CD8-positive, alpha-beta memory T cell (primary cell): ENCODE data around the gene TOM1L2. TPM values are rescaled to one million over a fixed set of nuclear protein-coding genes. Genes with fewer than 3 reads are reported as not detected.
"Not testable (repeated sequence)": the region's sequence is repeated elsewhere in the genome, so short reads cannot be mapped to it uniquely, and the experiment has no call there.

Source experiments
- CTCF ChIA-PET: fragments of 350-600 bp; sonication (Branson Sonifier 250); formaldehyde crosslinking; loops from one replicate; lab custom pipeline; 2021; ENCODE audit warnings: antibody characterized with exemption; lab: Charles Lee
- POLR2A ChIA-PET: fragments of 350-600 bp; sonication (Branson Sonifier 250); formaldehyde crosslinking; loops from one replicate; lab custom pipeline; 2021; ENCODE audit warnings: antibody characterized with exemption; lab: Charles Lee
- DNase-seq, 5 donors: peaks; one replicate each; pipeline versions ENCODE4 v3.0.0 to v3.0.0-alpha.2; 2020 to 2022; ENCODE audit warnings: mixed read lengths in 1 of 5
- H3K27ac ChIP-seq: one replicate; pipeline ENCODE4 v1.7.0; 2013; ENCODE audit warnings: low read depth, mild to moderate bottlenecking, low read length, moderate library complexity
- H3K27me3 ChIP-seq: 2 replicates; pipeline ENCODE4 v1.7.0; 2013; ENCODE audit warnings: low read length, mild to moderate bottlenecking; ENCODE audit not compliant: insufficient read depth, poor library complexity, severe bottlenecking
- H3K36me3 ChIP-seq: 2 replicates; pipeline ENCODE4 v1.7.0; 2013; ENCODE audit warnings: mild to moderate bottlenecking, low read length, moderate library complexity; ENCODE audit not compliant: insufficient read depth
- H3K4me1 ChIP-seq: 2 replicates; pipeline ENCODE4 v1.7.0; 2013; ENCODE audit warnings: mild to moderate bottlenecking, low read length, moderate library complexity; ENCODE audit not compliant: insufficient read depth
- H3K4me3 ChIP-seq: 2 replicates; pipeline ENCODE4 v1.7.0; 2013; ENCODE audit warnings: mild to moderate bottlenecking, low read length
- H3K9me3 ChIP-seq: 2 replicates; pipeline ENCODE4 v1.7.0; 2013; ENCODE audit warnings: mild to moderate bottlenecking, low read length
- H3K27ac Mint-ChIP-seq, 8 donors: one replicate each; pipeline ENCODE4 v1.8.0; 2020 to 2021; ENCODE audit warnings: mixed read lengths in 8 of 8, mild to moderate bottlenecking in 6 of 8, inconsistent platforms in 3 of 8, moderate library complexity in 3 of 8
- H3K27me3 Mint-ChIP-seq, 2 donors: one replicate each; pipeline ENCODE4 v1.8.0; 2020 to 2021; ENCODE audit warnings: mixed read lengths in 2 of 2, mild to moderate bottlenecking in 1 of 2, moderate library complexity in 1 of 2
- H3K36me3 Mint-ChIP-seq, 3 donors: one replicate each; pipeline ENCODE4 v1.8.0; 2020 to 2021; ENCODE audit warnings: mixed read lengths in 3 of 3, inconsistent platforms in 1 of 3, mild to moderate bottlenecking in 1 of 3
- H3K4me1 Mint-ChIP-seq, 3 donors: one replicate each; pipeline ENCODE4 v1.8.0; 2020 to 2021; ENCODE audit warnings: mixed read lengths in 3 of 3, inconsistent platforms in 1 of 3, mild to moderate bottlenecking in 1 of 3
- H3K4me3 Mint-ChIP-seq, 7 donors: one replicate each; pipeline ENCODE4 v1.8.0; 2020 to 2021; ENCODE audit warnings: mixed read lengths in 7 of 7, mild to moderate bottlenecking in 6 of 7, moderate library complexity in 4 of 7, inconsistent platforms in 2 of 7
- H3K9me3 Mint-ChIP-seq, 5 donors: one replicate each; pipeline ENCODE4 v1.8.0; 2020 to 2022; ENCODE audit warnings: mixed read lengths in 5 of 5, mild to moderate bottlenecking in 3 of 5, moderate library complexity in 2 of 5, inconsistent platforms in 1 of 5
- polyA plus RNA-seq: library from polyadenylated mRNA; unstranded; fragments of 300-500 nt; fragmentation: Illumina TruSeq; gene quantifications from one replicate; pipeline ENCODE4 v1.2.3, GENCODE V29; 2021
- total RNA-seq, 2 experiments: library from RNA; stranded (reverse); gene quantifications; one replicate each; pipeline ENCODE4 v1.2.3, GENCODE V29; 2021

Gene TOM1L2
- total and polyA plus RNA-seq, 3 experiments from 2014 or later = 6.5 to 11.3 (median 10.0) TPM

- Histone ChIP-seq H3K36me3 (no peaks in the 10 kb centered on the region), H3K27me3 (no peaks in the 10 kb centered on the region), H3K4me3 (no peak overlapping the region), H3K27ac (no peak overlapping the region), H3K9me3 (no peaks in the 10 kb centered on the region), H3K4me1 (no peaks in the 10 kb centered on the region)
- Mint-ChIP-seq H3K27ac (no peak overlapping the region), H3K27me3 (no peaks in the 10 kb centered on the region), H3K4me1 (no peaks in the 10 kb centered on the region), H3K9me3 (no peaks in the 10 kb centered on the region), H3K4me3 (no peak overlapping the region), H3K36me3 (peaks cover 0 to 27% (median 4%) of the 10 kb centered on the region in 3 donors)
- POLR2A ChIA-PET = no interaction called here
- no peak for DNase-seq
- CTCF ChIA-PET = interaction anchor here (0.5 kb wide), 1 partner anchor 29 kb away, joined by 4 read pairs; no protein-coding TSS in a partner anchor
Observed at GRCh38 chr17:18004345-18004744, 32.1 kb upstream of the TOM1L2 start.

- no peaks in the 10 kb centered on the region for H3K36me3 ChIP-seq
- POLR2A ChIA-PET = no interaction called here
- Mint-ChIP-seq H3K9me3 (no peaks in the 10 kb centered on the region), H3K27me3 (no peaks in the 10 kb centered on the region), H3K36me3 (peaks cover 0 to 15% (median 4%) of the 10 kb centered on the region in 3 donors), H3K4me1 (no peaks in the 10 kb centered on the region), H3K27ac (no peak overlapping the region), H3K4me3 (no peak overlapping the region)
- no peaks in the 10 kb centered on the region for H3K27me3 ChIP-seq
- H3K4me3 ChIP-seq = no peak overlapping the region
- H3K4me1 ChIP-seq = no peaks in the 10 kb centered on the region
- no peak for DNase-seq
- no peak overlapping the region for H3K27ac ChIP-seq
- H3K9me3 ChIP-seq = no peaks in the 10 kb centered on the region
- CTCF ChIA-PET = no interaction called here
Observed at GRCh38 chr17:18002171-18002570, 30.0 kb upstream of the TOM1L2 start.

GRCh38 chr17:18000030-18000408, 27.8 kb upstream of the TOM1L2 start:
- no peaks in the 10 kb centered on the region for H3K27me3 ChIP-seq
- H3K4me3 Mint-ChIP-seq = no peak overlapping the region
- no peaks in the 10 kb centered on the region for H3K9me3 ChIP-seq
- ChIA-PET POLR2A (no interaction called here), CTCF (no interaction called here)
- no peak overlapping the region for H3K27ac Mint-ChIP-seq
- no peaks in the 10 kb centered on the region for H3K27me3 Mint-ChIP-seq
- H3K27ac ChIP-seq = no peak overlapping the region
- no peaks in the 10 kb centered on the region for H3K36me3 Mint-ChIP-seq
- H3K36me3 ChIP-seq = no peaks in the 10 kb centered on the region
- H3K4me1 Mint-ChIP-seq = no peaks in the 10 kb centered on the region
- no peak for DNase-seq
- no peaks in the 10 kb centered on the region for H3K9me3 Mint-ChIP-seq
- H3K4me3 ChIP-seq = no peak overlapping the region
- H3K4me1 ChIP-seq = no peaks in the 10 kb centered on the region

DNA sequence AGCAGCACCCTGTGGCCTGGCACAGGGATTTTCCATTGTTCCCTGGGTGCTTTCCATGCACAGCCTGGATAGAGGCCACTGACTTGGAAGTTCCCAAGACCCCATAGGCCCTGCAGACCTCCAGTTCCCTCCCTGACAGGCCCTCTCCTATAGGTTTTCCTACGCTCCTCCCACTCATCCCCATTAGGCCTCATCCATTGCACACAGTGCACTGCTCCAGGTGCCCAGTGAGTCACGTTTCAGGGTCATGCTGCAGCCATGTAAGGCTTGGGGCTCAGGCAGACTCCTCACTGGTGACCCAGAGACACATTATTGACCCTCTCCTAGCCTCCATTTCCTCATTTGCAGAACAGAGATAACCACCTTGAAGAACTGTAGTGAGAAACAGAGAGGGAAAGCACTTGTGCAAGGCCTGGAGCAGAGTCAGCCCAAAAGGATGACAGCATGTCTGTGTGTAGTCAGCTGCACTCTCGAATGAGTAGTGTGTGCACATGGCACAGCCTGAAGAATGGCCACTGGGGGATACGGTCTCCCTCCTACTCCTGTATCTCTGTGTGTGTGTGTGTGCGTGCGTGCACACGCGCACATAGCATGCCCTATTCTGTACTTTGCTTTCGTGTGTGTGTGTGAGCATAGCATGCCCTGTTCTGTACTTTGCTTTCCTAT, 27.3 kb upstream of the TOM1L2 start:
- Mint-ChIP-seq H3K4me3 (no peak overlapping the region), H3K27me3 (no peaks in the 10 kb centered on the region), H3K36me3 (no peaks in the 10 kb centered on the region), H3K9me3 (no peaks in the 10 kb centered on the region), H3K4me1 (no peaks in the 10 kb centered on the region), H3K27ac (peak overlapping the region in 1 of 8 donors; percentile 11)
- no peak for DNase-seq
- no peaks in the 10 kb centered on the region for H3K36me3 ChIP-seq
- CTCF ChIA-PET = no interaction called here
- no peaks in the 10 kb centered on the region for H3K27me3 ChIP-seq
- no peaks in the 10 kb centered on the region for H3K9me3 ChIP-seq
- POLR2A ChIA-PET = no interaction called here
- no peak overlapping the region for H3K27ac ChIP-seq
- H3K4me1 ChIP-seq = no peaks in the 10 kb centered on the region
- no peak overlapping the region for H3K4me3 ChIP-seq

DNA sequence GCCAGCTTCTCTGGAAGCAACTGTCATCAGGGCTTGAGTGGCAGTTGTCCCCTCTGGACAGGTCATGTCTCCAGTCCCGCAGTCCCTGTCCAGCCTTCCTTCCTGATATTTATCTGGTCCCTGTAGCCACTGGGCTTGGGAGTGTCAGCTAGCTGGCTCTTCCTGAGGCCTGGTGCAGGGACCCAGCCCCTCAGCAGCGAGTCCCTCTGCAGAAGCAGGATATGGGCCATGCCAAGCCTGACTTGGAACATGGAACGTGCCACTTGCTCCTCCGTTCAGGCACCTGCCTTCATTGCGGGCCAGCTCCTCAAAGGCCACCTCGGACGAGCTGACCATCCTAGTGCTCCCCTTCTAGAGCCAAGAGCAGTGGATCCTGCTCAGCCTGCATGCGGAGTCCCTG, 26.7 kb upstream of the TOM1L2 start:
- Histone ChIP-seq H3K27ac (no peak overlapping the region), H3K4me1 (no peaks in the 10 kb centered on the region), H3K36me3 (no peaks in the 10 kb centered on the region), H3K9me3 (no peaks in the 10 kb centered on the region), H3K27me3 (no peaks in the 10 kb centered on the region), H3K4me3 (no peak overlapping the region)
- Mint-ChIP-seq H3K27me3 (no peaks in the 10 kb centered on the region), H3K4me3 (no peak overlapping the region), H3K9me3 (no peaks in the 10 kb centered on the region), H3K4me1 (no peaks in the 10 kb centered on the region), H3K27ac (peak overlapping the region in 1 of 8 donors; percentile 47), H3K36me3 (no peaks in the 10 kb centered on the region)
- POLR2A ChIA-PET = no interaction called here
- DNase-seq = no peak
- CTCF ChIA-PET = no interaction called here

GRCh38 chr17:17995887-17996286, 23.7 kb upstream of the TOM1L2 start:
- H3K36me3 Mint-ChIP-seq, H3K9me3 Mint-ChIP-seq, H3K36me3 ChIP-seq, H3K4me3 ChIP-seq, H3K4me1 Mint-ChIP-seq, H3K27me3 ChIP-seq, POLR2A ChIA-PET, H3K4me1 ChIP-seq, H3K4me3 Mint-ChIP-seq, H3K27ac ChIP-seq, H3K27me3 Mint-ChIP-seq, H3K9me3 ChIP-seq, H3K27ac Mint-ChIP-seq, DNase-seq: not testable (repeated sequence)
- CTCF ChIA-PET = interaction anchor here (1.2 kb wide), 1 partner anchor 105 kb away, joined by 3 read pairs; no protein-coding TSS in a partner anchor

- DNase-seq = peak in 1 of 5 donors; percentile 16
- Histone ChIP-seq H3K27ac (no peak overlapping the region), H3K27me3 (no peaks in the 10 kb centered on the region), H3K4me1 (no peaks in the 10 kb centered on the region), H3K9me3 (no peaks in the 10 kb centered on the region), H3K36me3 (no peaks in the 10 kb centered on the region), H3K4me3 (no peak overlapping the region)
- Mint-ChIP-seq H3K9me3 (no peaks in the 10 kb centered on the region), H3K4me3 (no peak overlapping the region), H3K27ac (peak overlapping the region in 1 of 8 donors; percentile 47), H3K27me3 (no peaks in the 10 kb centered on the region), H3K36me3 (no peaks in the 10 kb centered on the region), H3K4me1 (no peaks in the 10 kb centered on the region)
- ChIA-PET POLR2A (no interaction called here), CTCF (interaction anchor here (1.2 kb wide), 1 partner anchor 103 kb away, joined by 3 read pairs; no protein-coding TSS in a partner anchor)
Observed at GRCh38 chr17:17994271-17995069, 22.3 kb upstream of the TOM1L2 start.

DNA sequence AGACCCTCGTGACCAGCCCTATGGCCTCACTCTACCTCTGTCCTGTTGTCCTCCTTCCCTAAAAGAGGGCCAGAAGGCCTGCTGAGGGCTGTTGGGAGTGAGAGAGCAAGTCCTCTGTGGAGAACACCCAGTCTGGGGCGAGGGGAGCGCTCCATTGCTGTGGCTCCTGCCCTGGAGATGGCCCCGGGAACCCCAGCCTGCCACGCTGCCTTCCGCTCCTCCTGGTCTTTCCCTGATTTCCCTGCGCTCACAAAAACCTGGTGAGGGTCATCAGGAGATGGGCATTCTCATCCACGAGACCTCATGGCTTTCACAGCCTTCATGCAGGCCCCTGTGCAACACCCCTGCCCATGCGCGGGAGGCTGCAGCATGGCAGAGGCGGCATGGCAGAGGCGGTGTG, 21.7 kb upstream of the TOM1L2 start:
- H3K27ac Mint-ChIP-seq = no peak overlapping the region
- H3K4me3 Mint-ChIP-seq = no peak overlapping the region
- no peaks in the 10 kb centered on the region for H3K4me1 Mint-ChIP-seq
- H3K27ac ChIP-seq = no peak overlapping the region
- no peaks in the 10 kb centered on the region for H3K9me3 ChIP-seq
- no peaks in the 10 kb centered on the region for H3K36me3 ChIP-seq
- H3K4me3 ChIP-seq = no peak overlapping the region
- ChIA-PET POLR2A (interaction anchor here (0.5 kb wide), 1 partner anchor 36 kb away, joined by 13 read pairs; no protein-coding TSS in a partner anchor), CTCF (no interaction called here)
- H3K9me3 Mint-ChIP-seq = no peaks in the 10 kb centered on the region
- no peaks in the 10 kb centered on the region for H3K36me3 Mint-ChIP-seq
- no peaks in the 10 kb centered on the region for H3K27me3 ChIP-seq
- no peak for DNase-seq
- no peaks in the 10 kb centered on the region for H3K4me1 ChIP-seq
- H3K27me3 Mint-ChIP-seq = no peaks in the 10 kb centered on the region
